ENCODE data around the gene NUCB2. TPM values are rescaled to one million over a fixed set of nuclear protein-coding genes. Genes with fewer than 3 reads are reported as not detected.

NUCB2 gene
- polyA plus RNA-seq, 1 of the 3 experiments (the other 2 are of a cell fraction): 25.0 TPM

DNA sequence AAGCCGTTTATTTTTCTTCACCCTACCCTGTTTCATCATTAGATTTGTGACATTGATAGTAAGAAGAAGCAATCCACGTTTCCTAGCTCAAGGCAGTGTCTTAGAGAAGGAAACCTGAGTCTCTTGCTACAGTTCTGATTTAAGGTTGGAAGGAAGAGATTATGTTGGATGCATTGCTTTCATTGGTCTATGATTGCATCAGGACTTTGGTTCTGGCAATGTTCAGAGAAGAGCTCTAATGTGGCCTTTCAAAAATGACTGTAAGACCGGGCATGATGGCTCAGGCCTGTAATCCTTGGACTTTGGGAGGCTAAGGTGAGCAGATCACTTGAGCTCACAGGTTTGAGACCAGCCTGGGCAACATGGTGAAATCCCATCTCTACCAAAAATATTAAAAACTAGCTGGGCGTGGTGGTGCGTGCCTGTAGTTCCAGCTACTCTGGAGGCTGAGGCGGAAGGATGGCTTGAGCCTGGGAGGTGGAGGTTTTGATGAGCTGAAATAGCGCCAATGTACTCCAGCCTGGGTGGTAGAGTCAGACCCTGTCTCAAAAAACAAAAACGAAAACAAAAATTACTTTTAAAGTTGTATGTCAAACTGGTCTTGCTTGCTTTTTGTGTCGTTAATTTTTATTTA lies 4.1 kb downstream of the NUCB2 start:
- ChIA-PET CTCF (interaction anchor here (1.1 kb wide), 1 partner anchor 9 kb away, joined by 3 read pairs; no protein-coding TSS in a partner anchor), POLR2A (no interaction called here)
- no peaks in the 10 kb centered on the region for H4K20me1 ChIP-seq (ENCODE audit: insufficient read depth)
- H3K9me2 ChIP-seq: no peaks in the 10 kb centered on the region
- peaks cover 2 to 14% of the 10 kb centered on the region in 2 experiments for H3K36me3 ChIP-seq (replicated peaks in 1 of 2; ENCODE audit: control insufficient read depth in 1 of 2, insufficient read depth in 2 of 2, low read length in 1 of 2)
- H3K4me2 ChIP-seq: no peak overlapping the region
- H3K4me1 ChIP-seq (ENCODE audit: control insufficient read depth in 1 of 2, insufficient read depth in 2 of 2, low read depth in 1 of 2, low read length in 1 of 2): peaks cover 3% of the 10 kb centered on the region in 2 experiments; a peak in 1 of 4 replicates
- 94% methylated on average over 9 of the region's 9 CpGs for WGBS (ENCODE audit: low lambda C conversion rate)
- H3K27ac ChIP-seq (ENCODE audit: low read depth in 2 of 2, low read length in 1 of 2): no peak overlapping the region
- H2AFZ ChIP-seq (ENCODE audit: low read depth): no peak overlapping the region
- TF ChIP-seq, protein P1, sequence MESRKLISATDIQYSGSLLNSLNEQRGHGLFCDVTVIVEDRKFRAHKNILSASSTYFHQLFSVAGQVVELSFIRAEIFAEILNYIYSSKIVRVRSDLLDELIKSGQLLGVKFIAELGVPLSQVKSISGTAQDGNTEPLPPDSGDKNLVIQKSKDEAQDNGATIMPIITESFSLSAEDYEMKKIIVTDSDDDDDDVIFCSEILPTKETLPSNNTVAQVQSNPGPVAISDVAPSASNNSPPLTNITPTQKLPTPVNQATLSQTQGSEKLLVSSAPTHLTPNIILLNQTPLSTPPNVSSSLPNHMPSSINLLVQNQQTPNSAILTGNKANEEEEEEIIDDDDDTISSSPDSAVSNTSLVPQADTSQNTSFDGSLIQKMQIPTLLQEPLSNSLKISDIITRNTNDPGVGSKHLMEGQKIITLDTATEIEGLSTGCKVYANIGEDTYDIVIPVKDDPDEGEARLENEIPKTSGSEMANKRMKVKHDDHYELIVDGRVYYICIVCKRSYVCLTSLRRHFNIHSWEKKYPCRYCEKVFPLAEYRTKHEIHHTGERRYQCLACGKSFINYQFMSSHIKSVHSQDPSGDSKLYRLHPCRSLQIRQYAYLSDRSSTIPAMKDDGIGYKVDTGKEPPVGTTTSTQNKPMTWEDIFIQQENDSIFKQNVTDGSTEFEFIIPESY (IDR thresholded peaks at IDR 0.05; ENCODE audit: borderline replicate concordance, low read depth): no peak
- peaks cover 29% of the 10 kb centered on the region for H3K79me2 ChIP-seq (ENCODE audit: insufficient read depth)
- peaks cover 6% of the 10 kb centered on the region for H3F3A ChIP-seq (replicated peaks; ENCODE audit: insufficient read depth)
- no peak overlapping the region for H3K9ac ChIP-seq
- H3K4me3 ChIP-seq (ENCODE audit: low read depth in 2 of 2, low read length in 1 of 2): no peak overlapping the region
- DNase-seq: no peak
- H3K27me3 ChIP-seq (ENCODE audit: insufficient read depth): no peaks in the 10 kb centered on the region
- no peaks in the 10 kb centered on the region for H3K9me3 ChIP-seq

DNA sequence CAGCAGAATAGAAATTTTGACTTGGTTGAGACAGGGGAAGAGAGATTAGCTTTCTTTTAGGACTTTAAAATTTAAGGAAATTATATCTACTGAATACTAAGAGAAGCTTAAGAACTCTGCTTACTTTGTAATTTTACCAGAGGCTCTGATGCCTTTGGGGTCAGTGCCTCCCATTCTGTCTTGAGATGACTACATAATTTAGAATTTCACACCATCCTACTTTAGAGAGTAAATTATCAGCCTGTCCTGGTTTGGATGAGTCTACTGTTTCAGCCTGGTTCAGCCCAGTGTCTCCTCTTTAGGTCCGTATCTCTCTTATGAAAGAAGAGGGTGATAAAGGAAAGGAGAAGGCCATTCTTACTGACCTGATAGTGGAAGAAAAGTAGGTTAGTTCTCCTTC lies 9.8 kb downstream of the NUCB2 start:
- no peak overlapping the region for H3K4me2 ChIP-seq
- no peak overlapping the region for H3K4me3 ChIP-seq (ENCODE audit: low read depth in 2 of 2, low read length in 1 of 2)
- no peaks in the 10 kb centered on the region for H3K27me3 ChIP-seq (ENCODE audit: insufficient read depth)
- no peak for TF ChIP-seq GABPA (IDR thresholded peaks at IDR 0.05; ENCODE audit: low read depth)
- TF ChIP-seq FOSL2 (IDR thresholded peaks at IDR 0.05; ENCODE audit: borderline replicate concordance, low read depth): no peak
- TF ChIP-seq RXRA (IDR thresholded peaks at IDR 0.05; ENCODE audit: borderline replicate concordance, low read depth): no peak
- TF ChIP-seq RFX5 (IDR thresholded peaks at IDR 0.05; ENCODE audit: low read length): no peak
- no peak for TF ChIP-seq TAF1 (IDR thresholded peaks at IDR 0.05; ENCODE audit: borderline replicate concordance, low read depth, low read length)
- TF ChIP-seq, protein P2, sequence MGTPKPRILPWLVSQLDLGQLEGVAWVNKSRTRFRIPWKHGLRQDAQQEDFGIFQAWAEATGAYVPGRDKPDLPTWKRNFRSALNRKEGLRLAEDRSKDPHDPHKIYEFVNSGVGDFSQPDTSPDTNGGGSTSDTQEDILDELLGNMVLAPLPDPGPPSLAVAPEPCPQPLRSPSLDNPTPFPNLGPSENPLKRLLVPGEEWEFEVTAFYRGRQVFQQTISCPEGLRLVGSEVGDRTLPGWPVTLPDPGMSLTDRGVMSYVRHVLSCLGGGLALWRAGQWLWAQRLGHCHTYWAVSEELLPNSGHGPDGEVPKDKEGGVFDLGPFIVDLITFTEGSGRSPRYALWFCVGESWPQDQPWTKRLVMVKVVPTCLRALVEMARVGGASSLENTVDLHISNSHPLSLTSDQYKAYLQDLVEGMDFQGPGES (IDR thresholded peaks at IDR 0.05; ENCODE audit: low read depth, low read length): no peak
- no peak for TF ChIP-seq SMC3 (IDR thresholded peaks at IDR 0.05; ENCODE audit: low read depth, low read length)
- TF ChIP-seq YY1 (IDR thresholded peaks at IDR 0.05; ENCODE audit: low read depth): no peak
- no peak for TF ChIP-seq JUND (IDR thresholded peaks at IDR 0.05)
- no peak for TF ChIP-seq TCF12 (IDR thresholded peaks at IDR 0.05)
- 95% methylated on average over 1 of the region's 1 CpG for WGBS (ENCODE audit: low lambda C conversion rate)
- POLR2A ChIA-PET: no interaction called here
- no peaks in the 10 kb centered on the region for H3F3A ChIP-seq (replicated peaks; ENCODE audit: insufficient read depth)
- H3K36me3 ChIP-seq (replicated peaks in 1 of 2; ENCODE audit: control insufficient read depth in 1 of 2, insufficient read depth in 2 of 2, low read length in 1 of 2): peaks cover 2 to 29% of the 10 kb centered on the region in 2 experiments
- CTCF ChIA-PET: no interaction called here
- H3K79me2 ChIP-seq (ENCODE audit: insufficient read depth): no peaks in the 10 kb centered on the region; the same call in 1 of the 2 replicates
- H3K9ac ChIP-seq: no peak overlapping the region
- no peak for DNase-seq
- H3K9me3 ChIP-seq: no peaks in the 10 kb centered on the region
- no peak overlapping the region for H2AFZ ChIP-seq (ENCODE audit: low read depth)
- H3K27ac ChIP-seq (ENCODE audit: low read depth in 2 of 2, low read length in 1 of 2): no peak overlapping the region
- no peaks in the 10 kb centered on the region for H3K4me1 ChIP-seq (ENCODE audit: control insufficient read depth in 1 of 2, insufficient read depth in 2 of 2, low read depth in 1 of 2, low read length in 1 of 2)
- no peaks in the 10 kb centered on the region for H3K9me2 ChIP-seq
- no peaks in the 10 kb centered on the region for H4K20me1 ChIP-seq (ENCODE audit: insufficient read depth)

Data from SK-N-SH (cell line).